H9 (cell line): ENCODE data around the gene MICAL3. TPM values are rescaled to one million over a fixed set of nuclear protein-coding genes. Genes with fewer than 3 reads are reported as not detected.

Experiments used
- DNase-seq: peaks from one replicate; pipeline ENCODE4 v3.0.0-alpha.2; 2017
- H2AFZ ChIP-seq: one replicate; pipeline ENCODE4 v1.6.1; 2013; ENCODE audit warnings: mild to moderate bottlenecking, low read length, control low read depth, moderate library complexity
- H2AK5ac ChIP-seq: 2 replicates; pipeline ENCODE4 v1.6.1; 2013; ENCODE audit warnings: low read length, control low read depth, mixed read lengths; ENCODE audit not compliant: insufficient read length
- H2BK120ac ChIP-seq: one replicate; pipeline ENCODE4 v1.6.1; 2013; ENCODE audit warnings: low read depth, mild to moderate bottlenecking, low read length, control low read depth, inconsistent platforms; ENCODE audit not compliant: poor library complexity, severe bottlenecking
- H2BK12ac ChIP-seq: 2 replicates; pipeline ENCODE4 v1.6.1; 2013; ENCODE audit warnings: low read length, control low read depth, mixed read lengths, low read depth; ENCODE audit not compliant: insufficient read length
- H2BK15ac ChIP-seq: 2 replicates; pipeline ENCODE4 v1.6.1; 2013; ENCODE audit warnings: low read depth, low read length, control low read depth
- H2BK20ac ChIP-seq: one replicate; pipeline ENCODE4 v1.6.1; 2013; ENCODE audit warnings: low read depth, mild to moderate bottlenecking, low read length, control low read depth, inconsistent platforms; ENCODE audit not compliant: poor library complexity, severe bottlenecking
- H2BK5ac ChIP-seq: 2 replicates; pipeline ENCODE4 v1.6.1; 2013; ENCODE audit warnings: low read length, control low read depth, mixed read lengths; ENCODE audit not compliant: insufficient read length
- H3K14ac ChIP-seq: 2 replicates; pipeline ENCODE4 v1.6.1; 2013; ENCODE audit warnings: low read length, control low read depth; ENCODE audit not compliant: insufficient read depth
- H3K18ac ChIP-seq: 2 replicates; pipeline ENCODE4 v1.6.1; 2013; ENCODE audit warnings: low read depth, mild to moderate bottlenecking, mixed read lengths, low read length, control low read depth; ENCODE audit not compliant: insufficient read length
- H3K23ac ChIP-seq: 2 replicates; pipeline ENCODE4 v1.6.1; 2013; ENCODE audit warnings: low read length, control low read depth, mixed read lengths, low read depth; ENCODE audit not compliant: insufficient read length
- H3K23me2 ChIP-seq: 2 replicates; pipeline ENCODE4 v1.6.1; 2013; ENCODE audit warnings: low read depth, mild to moderate bottlenecking, mixed read lengths, low read length, control low read depth; ENCODE audit not compliant: insufficient read length, poor library complexity, severe bottlenecking
- H3K27ac ChIP-seq: 2 replicates; pipeline ENCODE4 v1.5.1; 2013; ENCODE audit warnings: low read length, control low read depth, mixed read lengths, low read depth; ENCODE audit not compliant: insufficient read length
- H3K27me3 ChIP-seq: 2 replicates; pipeline ENCODE4 v1.6.1; 2013; ENCODE audit warnings: low read length, control low read depth, inconsistent platforms; ENCODE audit not compliant: insufficient read depth
- H3K4ac ChIP-seq: 2 replicates; pipeline ENCODE4 v1.6.1; 2013; ENCODE audit warnings: low read depth, mild to moderate bottlenecking, control low read depth, inconsistent platforms, low read length, moderate library complexity
- H3K4me1 ChIP-seq: 2 replicates; pipeline ENCODE4 v1.6.1; 2013; ENCODE audit warnings: low read length, control low read depth, inconsistent platforms; ENCODE audit not compliant: insufficient read depth
- H3K4me2 ChIP-seq: 2 replicates; pipeline ENCODE4 v1.6.1; 2013; ENCODE audit warnings: low read length, control low read depth, mixed read lengths; ENCODE audit not compliant: insufficient read length, insufficient read depth
- H3K56ac ChIP-seq: 2 replicates; pipeline ENCODE4 v1.6.1; 2013; ENCODE audit warnings: low read depth, mild to moderate bottlenecking, mixed read lengths, low read length, control low read depth; ENCODE audit not compliant: insufficient read length
- H3K79me1 ChIP-seq: 2 replicates; pipeline ENCODE4 v1.6.1; 2013; ENCODE audit warnings: low read depth, mild to moderate bottlenecking, moderate library complexity, low read length, control low read depth, inconsistent platforms; ENCODE audit not compliant: insufficient read depth, poor library complexity, severe bottlenecking
- H3K79me2 ChIP-seq: 2 replicates; pipeline ENCODE4 v1.6.1; 2013; ENCODE audit warnings: low read length, control low read depth, inconsistent platforms; ENCODE audit not compliant: insufficient read depth
- H3K9ac ChIP-seq: 2 replicates; pipeline ENCODE4 v1.6.1; 2013; ENCODE audit warnings: low read length, control low read depth, mixed read lengths; ENCODE audit not compliant: insufficient read length; ENCODE audit errors: extremely low read depth
- H3K9me3 ChIP-seq: one replicate; pipeline ENCODE4 v1.6.1; 2013; ENCODE audit warnings: low read depth, low read length, inconsistent platforms; ENCODE audit not compliant: control insufficient read depth
- H3T11ph ChIP-seq: one replicate; pipeline ENCODE4 v1.6.1; 2013; ENCODE audit warnings: mild to moderate bottlenecking, low read length, control low read depth, inconsistent platforms
- H4K20me1 ChIP-seq: one replicate; pipeline ENCODE4 v1.6.1; 2013; ENCODE audit not compliant: control insufficient read depth, insufficient read length, insufficient read depth
- H4K5ac ChIP-seq: 2 replicates; pipeline ENCODE4 v1.6.1; 2013; ENCODE audit warnings: low read depth, mild to moderate bottlenecking, mixed read lengths, low read length, control low read depth; ENCODE audit not compliant: insufficient read length
- H4K8ac ChIP-seq: replicated peaks from 2 replicates; pipeline ENCODE4 v1.6.1; 2013; ENCODE audit warnings: low read length, control low read depth, mixed read lengths, low read depth; ENCODE audit not compliant: insufficient read length
- H4K91ac ChIP-seq: 2 replicates; pipeline ENCODE4 v1.6.1; 2013; ENCODE audit warnings: low read depth, mild to moderate bottlenecking, moderate library complexity, mixed read lengths, low read length, control low read depth; ENCODE audit not compliant: insufficient read length
- H3K27ac Mint-ChIP-seq, 3 experiments: 2 replicates in 2 of 3; 3 replicates in 1 of 3; pipeline ENCODE4 v1.8.0; 2020 to 2021; ENCODE audit warnings: mixed read lengths in 3 of 3, mild to moderate bottlenecking in 1 of 3, moderate library complexity in 1 of 3
- H3K27me3 Mint-ChIP-seq: 2 replicates; pipeline ENCODE4 v1.8.0; 2021; ENCODE audit warnings: low read depth, mild to moderate bottlenecking, moderate library complexity, mixed read lengths
- H3K36me3 Mint-ChIP-seq, 3 experiments: 2 replicates in 2 of 3; 3 replicates in 1 of 3; pipeline ENCODE4 v1.8.0; 2020 to 2021; ENCODE audit warnings: low read depth in 3 of 3, mixed read lengths in 3 of 3; ENCODE audit not compliant: insufficient read depth in 1 of 3
- H3K4me1 Mint-ChIP-seq, 2 experiments: 2 replicates each; pipeline ENCODE4 v1.8.0; 2020; ENCODE audit warnings: mixed read lengths in 2 of 2
- H3K4me3 Mint-ChIP-seq, 2 experiments: 2 replicates in 1 of 2; 3 replicates in 1 of 2; pipeline ENCODE4 v1.8.0; 2020 to 2021; ENCODE audit warnings: mild to moderate bottlenecking in 2 of 2, mixed read lengths in 2 of 2, moderate library complexity in 1 of 2
- H3K9me3 Mint-ChIP-seq, 2 experiments: 2 replicates in 1 of 2; 3 replicates in 1 of 2; pipeline ENCODE4 v1.8.0; 2020; ENCODE audit warnings: mild to moderate bottlenecking in 2 of 2, mixed read lengths in 2 of 2, moderate library complexity in 1 of 2
- CTCF ChIP-seq: fragments of 200-600 bp; sonication (generic); conservative IDR thresholded peaks from 3 replicates; pipeline ENCODE4 v1.8.0; 2021; ENCODE audit warnings: antibody characterized with exemption, mild to moderate bottlenecking
- WGBS: extraction: QIAGEN DNeasy Blood & Tissue Kit; methylation state at CpG from one replicate; pipeline ENCODE4 v1.1.7; 2013; ENCODE audit warnings: missing lambda C conversion rate, low lambda C conversion rate, mixed read lengths; ENCODE audit not compliant: insufficient read length; ENCODE audit errors: extremely low coverage; 5-methylcytosine and 5-hydroxymethylcytosine counted together
- total RNA-seq: library from RNA; stranded (reverse); gene quantifications from 2 replicates; pipeline ENCODE4 v1.2.1, GENCODE V29; 2021

MICAL3 gene
- total RNA-seq, 1 experiment from 2014 or later = 50.2 TPM

- Histone ChIP-seq H3K56ac (no peak overlapping the region), H3K23ac (no peak overlapping the region), H3T11ph (no peak overlapping the region), H3K9me3 (no peaks in the 10 kb centered on the region), H4K8ac (no peak overlapping the region), H2BK20ac (no peak overlapping the region), H3K14ac (no peak overlapping the region), H2BK12ac (no peak overlapping the region), H3K27ac (no peak overlapping the region), H3K4ac (no peak overlapping the region), H2AFZ (no peak overlapping the region), H3K79me2 (no peaks in the 10 kb centered on the region), H2BK120ac (no peak overlapping the region), H4K91ac (no peak overlapping the region), H3K27me3 (no peaks in the 10 kb centered on the region; the same call in 1 of the 2 replicates), H3K4me2 (no peak overlapping the region), H3K9ac (no peak overlapping the region), H3K4me1 (no peaks in the 10 kb centered on the region), H2BK5ac (no peak overlapping the region), H4K5ac (no peak overlapping the region), H3K79me1 (no peaks in the 10 kb centered on the region), H3K18ac (no peak overlapping the region), H4K20me1 (no peaks in the 10 kb centered on the region), H3K23me2 (no peaks in the 10 kb centered on the region), H2BK15ac (no peak overlapping the region), H2AK5ac (no peak overlapping the region)
- no peak for TF ChIP-seq CTCF
- H3K4me3 Mint-ChIP-seq = no peak overlapping the region
- no peak for DNase-seq
- no peaks in the 10 kb centered on the region for H3K9me3 Mint-ChIP-seq
- WGBS = no CpG with 5 or more reads among the region's 12 CpGs
- H3K27me3 Mint-ChIP-seq = peaks cover 6% of the 10 kb centered on the region
- H3K36me3 Mint-ChIP-seq = peaks cover 14 to 67% (median 47%) of the 10 kb centered on the region in 3 experiments; a peak in 6 of 7 replicates
- H3K27ac Mint-ChIP-seq = no peak overlapping the region; a peak in 1 of 7 replicates
- H3K4me1 Mint-ChIP-seq = no peaks in the 10 kb centered on the region; a peak in 1 of 4 replicates
Measured at GRCh38 chr22:17888439-17888838, 135.9 kb downstream of the MICAL3 start.
